Peyer's patch (tissue), 4 donors: ENCODE data around the gene SLC1A6. TPM values are rescaled to one million over a fixed set of nuclear protein-coding genes. Genes with fewer than 3 reads are reported as not detected.

ENCODE experiments used
- DNase-seq, 3 donors: peaks; one replicate each; pipeline ENCODE4 v3.0.0-alpha.2; 2017 to 2019
- H3K27ac ChIP-seq, 4 donors: fragments of 200-600 bp; sonication (generic); one replicate each; pipeline ENCODE4 v1.5.1; 2016 to 2019
- H3K27me3 ChIP-seq, 2 donors: fragments of 200-600 bp; sonication (generic); one replicate each; pipeline ENCODE4 v1.5.1; 2019
- H3K36me3 ChIP-seq, 3 donors: fragments of 200-600 bp; sonication (generic); one replicate each; pipeline ENCODE4 v1.5.1; 2016 to 2019
- H3K4me1 ChIP-seq, 4 donors: fragments of 200-600 bp; sonication (generic); one replicate each; pipeline ENCODE4 v1.5.1; 2016 to 2019
- H3K4me3 ChIP-seq, 4 donors: fragments of 200-600 bp; sonication (generic); 1 replicate in 3 of 4; 2 replicates in 1 of 4; pipeline ENCODE4 v1.5.1; 2016 to 2019; ENCODE audit warnings: mild to moderate bottlenecking in 1 of 4
- H3K9me3 ChIP-seq, 4 donors: fragments of 200-600 bp; sonication (generic); one replicate each; pipeline ENCODE4 v1.5.1; 2016 to 2019; ENCODE audit warnings: mild to moderate bottlenecking in 1 of 4
- CTCF ChIP-seq, 6 experiments: fragments of 450-650 bp in 4 of 6; fragments of 200-600 bp in 2 of 6; sonication (generic) in 1 of 6; IDR thresholded peaks; one replicate each; pipeline ENCODE4 v1.5.1; 2017 to 2019; ENCODE audit warnings: antibody characterized with exemption in 6 of 6, mild to moderate bottlenecking in 3 of 6, moderate library complexity in 1 of 6
- POLR2A ChIP-seq, 2 donors: fragments of 450-650 bp; IDR thresholded peaks; one replicate each; pipeline ENCODE4 v1.5.1; 2017; ENCODE audit warnings: antibody characterized with exemption in 2 of 2, mild to moderate bottlenecking in 2 of 2, moderate library complexity in 2 of 2
- total RNA-seq, 4 donors: library from RNA; depleted of rRNA; stranded (reverse); fragments of >200 nt; gene quantifications; one replicate each; pipeline ENCODE4 v1.1.0, GENCODE V29; 2016

The SLC1A6 gene
- total RNA-seq, 4 donors from 2014 or later: not detected

GRCh38 chr19:14992780-14993179 lies 13.1 kb upstream of the SLC1A6 start:
- TF ChIP-seq POLR2A (IDR thresholded peaks at IDR 0.05): no peak
- TF ChIP-seq CTCF (IDR thresholded peaks at IDR 0.05): no peak
- H3K4me3 ChIP-seq: no peak overlapping the region
- no peak overlapping the region for H3K27ac ChIP-seq
- no peaks in the 10 kb centered on the region for H3K27me3 ChIP-seq
- no peak for DNase-seq
- no peaks in the 10 kb centered on the region for H3K4me1 ChIP-seq
- no peaks in the 10 kb centered on the region for H3K36me3 ChIP-seq
- H3K9me3 ChIP-seq: no peaks in the 10 kb centered on the region

GRCh38 chr19:14985133-14985532 lies 5.5 kb upstream of the SLC1A6 start:
- Histone ChIP-seq H3K27ac (no peak overlapping the region), H3K27me3 (no peaks in the 10 kb centered on the region)

GRCh38 chr19:14978161-14978776 lies 1.4 kb downstream of the SLC1A6 start:
- peaks cover 0 to 5% of the 10 kb centered on the region in 2 donors for H3K27me3 ChIP-seq
- TF ChIP-seq POLR2A (IDR thresholded peaks at IDR 0.05) (no peak), CTCF (IDR thresholded peaks at IDR 0.05) (no peak)
- H3K27ac ChIP-seq: no peak overlapping the region
- H3K4me3 ChIP-seq: no peak overlapping the region
- no peaks in the 10 kb centered on the region for H3K36me3 ChIP-seq
- peaks cover 0 to 4% (median 0%) of the 10 kb centered on the region in 4 donors for H3K4me1 ChIP-seq
- DNase-seq: no peak
- H3K9me3 ChIP-seq: no peaks in the 10 kb centered on the region

More at GRCh38 chr19:14985133-14985532, 5.5 kb upstream of the SLC1A6 start:
- H3K36me3 ChIP-seq: no peaks in the 10 kb centered on the region
- no peak for DNase-seq
- TF ChIP-seq POLR2A (IDR thresholded peaks at IDR 0.05) (no peak), CTCF (IDR thresholded peaks at IDR 0.05) (no peak)
- H3K4me1 ChIP-seq: no peaks in the 10 kb centered on the region
- no peaks in the 10 kb centered on the region for H3K9me3 ChIP-seq
- H3K4me3 ChIP-seq: no peak overlapping the region

- no peak for DNase-seq
- peaks cover 0 to 5% of the 10 kb centered on the region in 2 donors for H3K27me3 ChIP-seq
Measured at GRCh38 chr19:14977128-14977527, 2.5 kb downstream of the SLC1A6 start.

GRCh38 chr19:14974488-14974887 lies 5.2 kb downstream of the SLC1A6 start:
- no peak overlapping the region for H3K4me3 ChIP-seq
- no peaks in the 10 kb centered on the region for H3K9me3 ChIP-seq
- no peaks in the 10 kb centered on the region for H3K27me3 ChIP-seq
- H3K36me3 ChIP-seq: no peaks in the 10 kb centered on the region
- no peak for TF ChIP-seq CTCF (IDR thresholded peaks at IDR 0.05)
- TF ChIP-seq POLR2A (IDR thresholded peaks at IDR 0.05): no peak
- no peak for DNase-seq
- H3K4me1 ChIP-seq: peaks cover 0 to under 1% (median 0%) of the 10 kb centered on the region in 4 donors
- no peak overlapping the region for H3K27ac ChIP-seq

More at GRCh38 chr19:14977128-14977527, 2.5 kb downstream of the SLC1A6 start:
- no peak for TF ChIP-seq POLR2A (IDR thresholded peaks at IDR 0.05)
- no peak for TF ChIP-seq CTCF (IDR thresholded peaks at IDR 0.05)
- Histone ChIP-seq H3K4me1 (peaks cover 0 to 4% (median 0%) of the 10 kb centered on the region in 4 donors), H3K9me3 (no peaks in the 10 kb centered on the region), H3K4me3 (no peak overlapping the region), H3K27ac (no peak overlapping the region), H3K36me3 (no peaks in the 10 kb centered on the region)
